Measurements from ENCODE around the gene USP34. TPM values are rescaled to one million over a fixed set of nuclear protein-coding genes. Genes with fewer than 3 reads are reported as not detected.
"Not testable (repeated sequence)": the region's sequence is repeated elsewhere in the genome, so short reads cannot be mapped to it uniquely, and the experiment has no call there.

Gene USP34
- total RNA-seq, 1 experiment from 2014 or later = 26.1 TPM

GRCh38 chr2:61468231-61468630 lies 2.7 kb downstream of the USP34 start:
- DNase-seq, H3K27me3 ChIP-seq, H3K9me3 ChIP-seq, H3K4me3 ChIP-seq: not testable (repeated sequence)
- H3K36me3 ChIP-seq = peaks cover 31% of the 10 kb centered on the region

- Histone ChIP-seq H3K9me3 (no peaks in the 10 kb centered on the region), H3K36me3 (peaks cover 29% of the 10 kb centered on the region), H3K4me3 (no peak overlapping the region), H3K27me3 (no peaks in the 10 kb centered on the region)
- DNase-seq = no peak
Observed at GRCh38 chr2:61465045-61465444, 5.8 kb downstream of the USP34 start.

GRCh38 chr2:61463769-61464475 lies 7.0 kb downstream of the USP34 start:
- H3K27me3 ChIP-seq = no peaks in the 10 kb centered on the region

GRCh38 chr2:61461404-61461803 lies 9.5 kb downstream of the USP34 start:
- Histone ChIP-seq H3K4me3 (no peak overlapping the region), H3K36me3 (peaks cover 7% of the 10 kb centered on the region), H3K27me3 (no peaks in the 10 kb centered on the region), H3K9me3 (no peaks in the 10 kb centered on the region)
- no peak for DNase-seq

More at GRCh38 chr2:61463769-61464475, 7.0 kb downstream of the USP34 start:
- Histone ChIP-seq H3K36me3 (peaks cover 29% of the 10 kb centered on the region), H3K9me3 (no peaks in the 10 kb centered on the region), H3K4me3 (no peak overlapping the region)
- DNase-seq = no peak

- DNase-seq = peak; percentile 38
- peaks cover 12% of the 10 kb centered on the region for H3K36me3 ChIP-seq
- no peaks in the 10 kb centered on the region for H3K27me3 ChIP-seq
- H3K4me3 ChIP-seq = no peak overlapping the region
- no peaks in the 10 kb centered on the region for H3K9me3 ChIP-seq
Observed at GRCh38 chr2:61460163-61460562, 10.7 kb downstream of the USP34 start.

GRCh38 chr2:61456746-61457420 lies 14.0 kb downstream of the USP34 start:
- H3K36me3 ChIP-seq = peaks cover 12% of the 10 kb centered on the region
- DNase-seq = no peak
- H3K9me3 ChIP-seq = no peaks in the 10 kb centered on the region
- H3K27me3 ChIP-seq = no peaks in the 10 kb centered on the region
- no peak overlapping the region for H3K4me3 ChIP-seq

GRCh38 chr2:61456070-61456745 lies 14.7 kb downstream of the USP34 start:
- Histone ChIP-seq H3K9me3 (no peaks in the 10 kb centered on the region), H3K4me3 (no peak overlapping the region), H3K27me3 (no peaks in the 10 kb centered on the region), H3K36me3 (peaks cover 12% of the 10 kb centered on the region)
- DNase-seq = no peak

- not testable (repeated sequence) for H3K9me3 ChIP-seq, DNase-seq, H3K27me3 ChIP-seq, H3K4me3 ChIP-seq
- peaks cover 13% of the 10 kb centered on the region for H3K36me3 ChIP-seq
Observed at GRCh38 chr2:61454972-61455371, 15.9 kb downstream of the USP34 start.

- Histone ChIP-seq H3K36me3 (peaks cover 14% of the 10 kb centered on the region), H3K9me3 (no peaks in the 10 kb centered on the region; the same call in 1 of the 2 replicates), H3K27me3 (no peaks in the 10 kb centered on the region), H3K4me3 (no peak overlapping the region)
- DNase-seq = no peak
Observed at GRCh38 chr2:61454383-61454782, 16.5 kb downstream of the USP34 start.

- H3K27me3 ChIP-seq = no peaks in the 10 kb centered on the region
- H3K36me3 ChIP-seq = peaks cover 26% of the 10 kb centered on the region
- no peak for DNase-seq
- no peak overlapping the region for H3K4me3 ChIP-seq
- no peaks in the 10 kb centered on the region; the same call in none of the 2 replicates for H3K9me3 ChIP-seq
Observed at GRCh38 chr2:61452392-61452791, 18.5 kb downstream of the USP34 start.

GRCh38 chr2:61451178-61451577 lies 19.7 kb downstream of the USP34 start:
- Histone ChIP-seq H3K27me3 (no peaks in the 10 kb centered on the region), H3K4me3 (no peak overlapping the region), H3K9me3 (peaks cover 2% of the 10 kb centered on the region), H3K36me3 (peaks cover 27% of the 10 kb centered on the region)
- DNase-seq = no peak

- Histone ChIP-seq H3K4me3 (no peak overlapping the region), H3K9me3 (peaks cover 2% of the 10 kb centered on the region), H3K27me3 (no peaks in the 10 kb centered on the region), H3K36me3 (peaks cover 23% of the 10 kb centered on the region)
- DNase-seq = no peak
Observed at GRCh38 chr2:61450144-61450543, 20.7 kb downstream of the USP34 start.

- DNase-seq = no peak
- H3K36me3 ChIP-seq = peaks cover 35% of the 10 kb centered on the region
- H3K9me3 ChIP-seq = peaks cover 5% of the 10 kb centered on the region
- H3K27me3 ChIP-seq = no peaks in the 10 kb centered on the region
- H3K4me3 ChIP-seq = no peak overlapping the region
Observed at GRCh38 chr2:61448229-61448628, 22.7 kb downstream of the USP34 start.

GRCh38 chr2:61446971-61447370 lies 23.9 kb downstream of the USP34 start:
- not testable (repeated sequence) for H3K4me3 ChIP-seq, H3K9me3 ChIP-seq, DNase-seq, H3K27me3 ChIP-seq
- peaks cover 37% of the 10 kb centered on the region for H3K36me3 ChIP-seq

GRCh38 chr2:61443342-61444041 lies 27.4 kb downstream of the USP34 start:
- peaks cover 11% of the 10 kb centered on the region for H3K9me3 ChIP-seq
- no peak for DNase-seq
- H3K27me3 ChIP-seq = no peaks in the 10 kb centered on the region
- peaks cover 31% of the 10 kb centered on the region for H3K36me3 ChIP-seq
- H3K4me3 ChIP-seq = no peak overlapping the region

- Histone ChIP-seq H3K36me3 (peaks cover 15% of the 10 kb centered on the region), H3K27me3 (no peaks in the 10 kb centered on the region)
Observed at GRCh38 chr2:61439241-61440002, 31.5 kb downstream of the USP34 start.

More at GRCh38 chr2:61439241-61440002, 31.5 kb downstream of the USP34 start:
- DNase-seq = no peak
- H3K4me3 ChIP-seq = no peak overlapping the region
- peaks cover 31% of the 10 kb centered on the region for H3K9me3 ChIP-seq

All from MG63 (cell line).